Measurements from ENCODE around the gene MOK. TPM values are rescaled to one million over a fixed set of nuclear protein-coding genes. Genes with fewer than 3 reads are reported as not detected.

The MOK gene
- total and polyA plus RNA-seq, 4 experiments from 2014 or later, result 0.73 to 1.4 (median 1.3) TPM; not detected in 1

DNA sequence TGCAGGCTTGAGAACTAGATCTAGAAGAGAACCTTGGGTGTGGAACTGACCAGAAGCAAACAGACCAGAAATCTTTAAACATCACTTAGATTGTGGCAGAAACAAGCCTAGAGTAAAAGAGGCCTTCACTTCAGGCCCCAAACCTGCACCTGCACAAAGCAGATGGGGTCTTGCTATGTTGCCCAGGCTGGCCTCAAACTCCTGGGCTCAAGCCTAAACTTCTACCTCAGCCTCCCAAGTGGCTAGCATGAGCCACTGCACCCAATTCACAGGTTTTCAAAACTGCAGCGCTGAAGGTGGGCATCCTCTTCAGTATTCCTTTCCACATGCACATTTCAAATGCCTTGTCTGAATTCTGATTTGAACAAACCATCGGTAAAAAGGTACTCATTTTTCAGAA is 19.9 kb downstream of the MOK start:
- Mint-ChIP-seq H3K27me3 (no peaks in the 10 kb centered on the region), H3K4me1 (no peaks in the 10 kb centered on the region), H3K4me3 (no peak overlapping the region), H3K9me3 (peaks cover 0 to 3% (median 0%) of the 10 kb centered on the region in 8 donors), H3K27ac (no peak overlapping the region), H3K36me3 (no peaks in the 10 kb centered on the region)
- DNase-seq, result no peak
- POLR2A ChIA-PET (ENCODE audit: partially characterized antibody), result no interaction called here
- Histone ChIP-seq H3K4me1 (ENCODE audit: insufficient read depth, low read length) (no peaks in the 10 kb centered on the region), H3K9me3 (ENCODE audit: control insufficient read depth in 1 of 2, low read length in 2 of 2) (no peaks in the 10 kb centered on the region), H3K27ac (ENCODE audit: low read depth, low read length) (no peak overlapping the region), H3K27me3 (ENCODE audit: insufficient read depth, low read length) (no peaks in the 10 kb centered on the region), H3K36me3 (ENCODE audit: insufficient read depth, low read length) (no peaks in the 10 kb centered on the region), H3K4me3 (ENCODE audit: low read length in 2 of 2) (no peak overlapping the region)
- intact Hi-C loops (cut with micrococcal nuclease), result no loop called here
- CTCF ChIA-PET (ENCODE audit: partially characterized antibody), result no interaction called here

DNA sequence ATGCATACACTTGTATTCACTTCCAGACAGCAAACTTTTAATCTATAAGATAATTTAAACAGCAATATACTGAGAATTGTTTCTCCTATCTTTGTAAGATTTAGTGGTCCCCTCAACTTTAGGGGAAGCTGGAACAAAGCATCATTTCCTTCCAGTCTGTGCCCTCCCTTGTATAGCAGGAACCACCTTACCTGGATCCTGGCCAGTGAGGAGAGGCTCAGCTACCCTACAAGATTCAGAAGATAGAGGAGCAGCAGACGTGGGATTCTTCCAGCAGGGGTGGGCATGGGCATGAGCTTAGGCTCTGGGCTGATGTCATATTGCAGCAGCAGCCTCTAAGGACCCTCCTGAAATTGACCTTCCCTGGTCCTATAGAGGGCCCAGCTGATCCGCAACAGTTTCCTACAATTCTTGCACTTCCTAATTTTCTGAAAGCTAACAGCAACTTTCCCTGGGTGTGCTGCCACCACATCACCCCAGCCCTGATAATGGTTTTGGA is 21.3 kb downstream of the MOK start:
- no peak overlapping the region for H3K4me3 ChIP-seq (ENCODE audit: low read length in 2 of 2)
- H3K36me3 ChIP-seq (ENCODE audit: insufficient read depth, low read length), result no peaks in the 10 kb centered on the region
- H3K27ac ChIP-seq (ENCODE audit: low read depth, low read length), result no peak overlapping the region
- H3K9me3 ChIP-seq (ENCODE audit: control insufficient read depth in 1 of 2, low read length in 2 of 2), result no peaks in the 10 kb centered on the region
- H3K27me3 ChIP-seq (ENCODE audit: insufficient read depth, low read length), result no peaks in the 10 kb centered on the region
- H3K4me3 Mint-ChIP-seq, result no peak overlapping the region
- no peaks in the 10 kb centered on the region for H3K36me3 Mint-ChIP-seq
- CTCF ChIA-PET (ENCODE audit: partially characterized antibody), result interaction anchor here (1.7 kb wide), 1 partner anchor 30 kb away, joined by 3 read pairs; no protein-coding TSS in a partner anchor
- H3K4me1 Mint-ChIP-seq, result no peaks in the 10 kb centered on the region
- intact Hi-C loops (cut with micrococcal nuclease), result no loop called here
- H3K9me3 Mint-ChIP-seq, result peaks cover 0 to 3% (median 0%) of the 10 kb centered on the region in 8 donors
- no peaks in the 10 kb centered on the region for H3K4me1 ChIP-seq (ENCODE audit: insufficient read depth, low read length)
- no peak for DNase-seq
- H3K27me3 Mint-ChIP-seq, result no peaks in the 10 kb centered on the region
- H3K27ac Mint-ChIP-seq, result no peak overlapping the region
- POLR2A ChIA-PET (ENCODE audit: partially characterized antibody), result no interaction called here

DNA sequence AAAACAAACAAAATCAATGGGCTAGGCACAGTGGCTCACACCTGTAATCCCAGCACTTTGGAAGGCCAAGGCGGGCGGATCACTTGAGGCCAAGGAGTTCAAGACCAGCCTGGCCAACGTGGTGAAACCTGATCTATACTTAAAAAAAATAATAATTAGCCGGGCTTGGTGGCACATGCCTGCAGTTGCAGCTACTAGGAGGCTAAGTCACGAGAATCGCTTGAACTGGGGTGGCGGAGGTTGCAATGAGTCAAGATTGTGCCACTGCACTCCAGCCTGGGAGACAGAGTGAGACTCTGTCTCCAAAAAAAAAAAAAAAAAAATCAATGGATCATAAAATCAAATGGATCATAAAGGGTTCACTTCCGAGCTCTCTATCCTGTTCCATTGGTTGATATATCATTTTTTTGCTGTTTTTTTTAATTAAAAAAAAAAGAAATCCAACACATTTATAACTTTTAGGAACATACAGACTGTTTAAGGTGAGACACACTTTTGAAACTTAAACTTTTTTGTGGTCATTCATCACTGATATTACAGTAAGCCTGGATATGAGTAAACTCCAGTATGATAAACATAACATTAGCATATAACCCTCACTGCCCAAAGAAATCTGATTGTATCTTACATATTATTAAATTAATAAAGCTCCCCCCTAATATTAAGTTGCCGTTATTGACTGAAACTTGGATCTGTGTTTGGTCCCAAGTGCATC is 22.1 kb downstream of the MOK start:
- Histone ChIP-seq H3K4me1 (ENCODE audit: insufficient read depth, low read length) (no peaks in the 10 kb centered on the region), H3K4me3 (ENCODE audit: low read length in 2 of 2) (no peak overlapping the region), H3K27me3 (ENCODE audit: insufficient read depth, low read length) (no peaks in the 10 kb centered on the region), H3K9me3 (ENCODE audit: control insufficient read depth in 1 of 2, low read length in 2 of 2) (no peaks in the 10 kb centered on the region), H3K27ac (ENCODE audit: low read depth, low read length) (no peak overlapping the region), H3K36me3 (ENCODE audit: insufficient read depth, low read length) (no peaks in the 10 kb centered on the region)
- intact Hi-C loops (cut with micrococcal nuclease), result no loop called here
- Mint-ChIP-seq H3K36me3 (no peaks in the 10 kb centered on the region), H3K4me3 (no peak overlapping the region), H3K27me3 (no peaks in the 10 kb centered on the region), H3K4me1 (no peaks in the 10 kb centered on the region), H3K27ac (no peak overlapping the region), H3K9me3 (peaks cover 0 to under 1% (median 0%) of the 10 kb centered on the region in 8 donors)
- POLR2A ChIA-PET (ENCODE audit: partially characterized antibody), result no interaction called here
- DNase-seq, result no peak
- CTCF ChIA-PET (ENCODE audit: partially characterized antibody), result interaction anchor here (1.7 kb wide), 1 partner anchor 31 kb away, joined by 3 read pairs; no protein-coding TSS in a partner anchor

DNA sequence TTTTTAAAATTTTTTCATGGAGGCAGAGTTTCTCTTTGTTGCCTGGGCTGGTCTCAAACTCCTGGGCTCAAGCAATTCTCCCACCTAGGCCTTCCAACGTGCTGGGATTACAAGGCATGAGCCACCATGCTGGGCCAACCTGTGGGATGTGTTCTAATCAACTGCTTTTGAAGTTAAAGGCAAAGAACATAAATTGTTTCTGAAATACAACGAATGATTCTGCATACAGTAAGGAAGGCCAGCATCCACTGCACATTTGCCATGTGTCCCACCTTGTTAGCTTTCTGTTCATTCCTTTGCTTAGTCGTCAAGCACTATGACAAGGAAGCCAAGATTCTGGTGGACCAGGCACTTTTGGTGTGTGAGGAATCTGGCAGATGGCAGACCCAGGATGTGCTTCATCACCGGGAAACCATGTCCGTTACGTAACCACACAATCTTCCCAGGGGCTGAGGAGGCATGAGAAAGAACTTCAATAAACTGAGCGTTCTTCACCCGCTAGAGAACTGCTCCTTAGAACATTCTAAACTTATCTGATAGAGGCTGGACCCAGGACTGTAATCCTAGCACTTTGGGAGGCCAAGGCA is 24.5 kb downstream of the MOK start:
- Histone ChIP-seq H3K9me3 (ENCODE audit: control insufficient read depth in 1 of 2, low read length in 2 of 2) (no peaks in the 10 kb centered on the region), H3K4me3 (ENCODE audit: low read length in 2 of 2) (no peak overlapping the region), H3K27me3 (ENCODE audit: insufficient read depth, low read length) (no peaks in the 10 kb centered on the region), H3K4me1 (ENCODE audit: insufficient read depth, low read length) (no peaks in the 10 kb centered on the region), H3K36me3 (ENCODE audit: insufficient read depth, low read length) (no peaks in the 10 kb centered on the region), H3K27ac (ENCODE audit: low read depth, low read length) (no peak overlapping the region)
- H3K36me3 Mint-ChIP-seq, result no peaks in the 10 kb centered on the region
- H3K9me3 Mint-ChIP-seq, result no peaks in the 10 kb centered on the region
- ChIA-PET POLR2A (ENCODE audit: partially characterized antibody) (no interaction called here), CTCF (ENCODE audit: partially characterized antibody) (no interaction called here)
- DNase-seq, result no peak
- H3K4me1 Mint-ChIP-seq, result no peaks in the 10 kb centered on the region
- no peaks in the 10 kb centered on the region for H3K27me3 Mint-ChIP-seq
- no peak overlapping the region for H3K4me3 Mint-ChIP-seq
- H3K27ac Mint-ChIP-seq, result no peak overlapping the region
- intact Hi-C loops (cut with micrococcal nuclease), result no loop called here

DNA sequence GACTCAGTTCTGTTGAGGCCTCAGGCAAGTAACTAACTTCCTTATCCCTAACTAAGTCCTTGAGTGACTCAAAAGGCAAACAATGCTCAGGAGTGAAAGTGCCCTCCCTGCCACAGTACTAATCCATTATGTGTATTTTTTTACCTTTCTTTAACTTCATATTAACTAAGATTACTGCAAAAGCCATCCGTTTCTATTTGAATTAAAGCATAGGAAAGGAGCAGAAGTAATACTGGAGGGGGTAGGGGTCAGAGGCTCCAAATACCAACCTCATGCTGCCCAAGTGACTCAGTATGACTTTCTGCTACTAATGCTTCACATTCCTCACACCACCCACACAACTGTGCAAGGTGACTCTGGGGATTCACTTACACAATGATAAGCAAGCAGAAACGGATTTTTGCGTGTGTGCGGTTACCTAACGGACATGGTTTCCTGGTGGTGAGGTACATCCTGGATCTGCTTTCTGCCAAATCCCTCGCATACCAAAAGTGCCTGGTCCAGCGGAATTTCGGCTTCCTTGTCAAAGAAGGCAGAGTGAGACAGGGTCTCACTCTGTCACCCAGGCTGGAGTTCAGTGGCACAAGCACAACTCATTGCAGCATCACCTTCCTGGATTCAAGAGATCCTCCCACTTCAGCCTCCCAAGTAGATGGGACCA is 25.1 kb downstream of the MOK start:
- Histone ChIP-seq H3K4me1 (ENCODE audit: insufficient read depth, low read length) (no peaks in the 10 kb centered on the region), H3K36me3 (ENCODE audit: insufficient read depth, low read length) (no peaks in the 10 kb centered on the region), H3K27me3 (ENCODE audit: insufficient read depth, low read length) (no peaks in the 10 kb centered on the region), H3K4me3 (ENCODE audit: low read length in 2 of 2) (no peak overlapping the region), H3K9me3 (ENCODE audit: control insufficient read depth in 1 of 2, low read length in 2 of 2) (no peaks in the 10 kb centered on the region), H3K27ac (ENCODE audit: low read depth, low read length) (no peak overlapping the region)
- no peak overlapping the region for H3K4me3 Mint-ChIP-seq
- H3K9me3 Mint-ChIP-seq, result no peaks in the 10 kb centered on the region
- H3K4me1 Mint-ChIP-seq, result no peaks in the 10 kb centered on the region
- DNase-seq, result no peak
- no peaks in the 10 kb centered on the region for H3K36me3 Mint-ChIP-seq
- H3K27me3 Mint-ChIP-seq, result no peaks in the 10 kb centered on the region
- ChIA-PET CTCF (ENCODE audit: partially characterized antibody) (no interaction called here), POLR2A (ENCODE audit: partially characterized antibody) (no interaction called here)
- H3K27ac Mint-ChIP-seq, result no peak overlapping the region
- intact Hi-C loops (cut with micrococcal nuclease), result no loop called here

DNA sequence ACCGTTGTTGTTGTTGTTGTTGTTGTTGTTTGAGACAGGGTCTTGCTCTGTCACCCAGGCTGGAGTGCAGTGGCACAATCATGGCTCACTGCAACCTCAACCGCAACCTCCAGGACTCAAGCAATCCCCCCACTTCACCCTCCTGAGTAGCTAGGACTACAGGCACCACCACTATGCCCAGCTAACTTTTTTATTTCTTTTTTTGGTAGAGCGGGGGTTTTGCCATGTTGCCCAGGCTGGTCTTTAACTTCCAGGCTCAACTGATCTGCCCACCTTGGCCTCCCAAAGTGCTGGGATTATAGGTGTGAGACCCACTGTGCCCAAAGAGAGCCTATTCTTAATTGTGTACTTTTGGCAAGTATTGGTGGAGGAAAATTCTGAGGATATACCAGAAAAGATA is 25.7 kb downstream of the MOK start:
- POLR2A ChIA-PET (ENCODE audit: partially characterized antibody), result no interaction called here

DNA sequence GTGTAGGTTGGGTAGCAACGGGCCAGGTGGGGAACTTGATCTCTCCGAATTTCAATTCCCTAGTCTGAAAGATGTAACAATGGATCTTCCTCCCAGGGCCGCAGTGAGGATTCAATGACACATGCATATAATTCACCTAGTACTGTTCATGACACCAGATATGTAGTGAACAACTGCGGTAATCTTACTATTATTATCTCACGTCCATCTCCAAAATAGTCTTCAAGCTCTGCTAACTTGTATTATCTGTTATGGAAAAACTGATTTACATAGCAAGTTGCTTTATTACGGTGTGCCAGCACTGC is 26.4 kb downstream of the MOK start:
- Mint-ChIP-seq H3K36me3 (no peaks in the 10 kb centered on the region), H3K4me1 (no peaks in the 10 kb centered on the region)
- CTCF ChIA-PET (ENCODE audit: partially characterized antibody), result no interaction called here

More for the DNA sequence above, 25.7 kb downstream of the MOK start:
- intact Hi-C loops (cut with micrococcal nuclease), result no loop called here
- no peak for DNase-seq
- Histone ChIP-seq H3K9me3 (ENCODE audit: control insufficient read depth in 1 of 2, low read length in 2 of 2) (no peaks in the 10 kb centered on the region), H3K27me3 (ENCODE audit: insufficient read depth, low read length) (no peaks in the 10 kb centered on the region), H3K4me1 (ENCODE audit: insufficient read depth, low read length) (no peaks in the 10 kb centered on the region), H3K36me3 (ENCODE audit: insufficient read depth, low read length) (no peaks in the 10 kb centered on the region), H3K27ac (ENCODE audit: low read depth, low read length) (no peak overlapping the region), H3K4me3 (ENCODE audit: low read length in 2 of 2) (no peak overlapping the region)
- Mint-ChIP-seq H3K27ac (no peak overlapping the region), H3K4me1 (no peaks in the 10 kb centered on the region), H3K9me3 (no peaks in the 10 kb centered on the region), H3K4me3 (no peak overlapping the region), H3K27me3 (no peaks in the 10 kb centered on the region), H3K36me3 (no peaks in the 10 kb centered on the region)
- CTCF ChIA-PET (ENCODE audit: partially characterized antibody), result no interaction called here

More for the DNA sequence above, 26.4 kb downstream of the MOK start:
- intact Hi-C loops (cut with micrococcal nuclease), result no loop called here
- POLR2A ChIA-PET (ENCODE audit: partially characterized antibody), result no interaction called here
- Histone ChIP-seq H3K9me3 (ENCODE audit: control insufficient read depth in 1 of 2, low read length in 2 of 2) (no peaks in the 10 kb centered on the region), H3K4me3 (ENCODE audit: low read length in 2 of 2) (no peak overlapping the region), H3K27me3 (ENCODE audit: insufficient read depth, low read length) (no peaks in the 10 kb centered on the region), H3K4me1 (ENCODE audit: insufficient read depth, low read length) (no peaks in the 10 kb centered on the region), H3K36me3 (ENCODE audit: insufficient read depth, low read length) (no peaks in the 10 kb centered on the region), H3K27ac (ENCODE audit: low read depth, low read length) (no peak overlapping the region)
- no peaks in the 10 kb centered on the region for H3K27me3 Mint-ChIP-seq
- H3K27ac Mint-ChIP-seq, result no peak overlapping the region
- DNase-seq, result no peak
- no peak overlapping the region for H3K4me3 Mint-ChIP-seq
- H3K9me3 Mint-ChIP-seq, result no peaks in the 10 kb centered on the region
